CD4-positive, CD25-positive, alpha-beta regulatory T cell (primary cell): Measurements from ENCODE around the gene CNEP1R1. TPM values are rescaled to one million over a fixed set of nuclear protein-coding genes. Genes with fewer than 3 reads are reported as not detected.

Experiments used
- ATAC-seq, 2 donors: fragments of 150-1000 bp; cut with Tn5 transposase; one replicate each; pipeline ENCODE4 v1.10.0; 2021; ENCODE audit warnings: low read depth in 2 of 2, moderate number of reproducible peaks in 2 of 2, moderate library complexity in 1 of 2
- DNase-seq, 3 donors: peaks; one replicate each; pipeline versions ENCODE4 v3.0.0 to v3.0.0-alpha.2; 2012 to 2022; ENCODE audit warnings: mixed read lengths in 1 of 3
- H3K27ac ChIP-seq: one replicate; pipeline ENCODE4 v1.7.0; 2013; ENCODE audit warnings: mild to moderate bottlenecking, low read length; ENCODE audit not compliant: insufficient read depth, poor library complexity, severe bottlenecking
- H3K27me3 ChIP-seq: one replicate; pipeline ENCODE4 v1.7.0; 2013; ENCODE audit warnings: low read length; ENCODE audit not compliant: control insufficient read depth, insufficient read depth
- H3K36me3 ChIP-seq: one replicate; pipeline ENCODE4 v1.7.0; 2013; ENCODE audit warnings: mild to moderate bottlenecking, low read length, moderate library complexity; ENCODE audit not compliant: control insufficient read depth, insufficient read depth
- H3K4me1 ChIP-seq: 2 replicates; pipeline ENCODE4 v1.7.0; 2013; ENCODE audit warnings: mild to moderate bottlenecking, low read length; ENCODE audit not compliant: insufficient read depth, control insufficient read depth, poor library complexity, severe bottlenecking
- H3K4me3 ChIP-seq: one replicate; pipeline ENCODE4 v1.7.0; 2013; ENCODE audit warnings: low read depth, mild to moderate bottlenecking, low read length, moderate library complexity
- H3K9me3 ChIP-seq, 2 experiments: 1 replicate in 1 of 2; 2 replicates in 1 of 2; pipeline ENCODE4 v1.7.0; 2013; ENCODE audit warnings: low read length in 2 of 2, mild to moderate bottlenecking in 1 of 2, moderate library complexity in 1 of 2; ENCODE audit not compliant: control insufficient read depth in 2 of 2
- H3K27ac Mint-ChIP-seq, 3 donors: one replicate each; pipeline ENCODE4 v1.8.0; 2020 to 2022; ENCODE audit warnings: mild to moderate bottlenecking in 3 of 3, mixed read lengths in 3 of 3, moderate library complexity in 2 of 3
- H3K27me3 Mint-ChIP-seq: one replicate; pipeline ENCODE4 v1.8.0; 2022; ENCODE audit warnings: mild to moderate bottlenecking, mixed read lengths
- H3K36me3 Mint-ChIP-seq: one replicate; pipeline ENCODE4 v1.8.0; 2020; ENCODE audit warnings: mixed read lengths
- H3K4me1 Mint-ChIP-seq, 4 donors: one replicate each; pipeline ENCODE4 v1.8.0; 2020 to 2022; ENCODE audit warnings: mixed read lengths in 4 of 4, mild to moderate bottlenecking in 1 of 4
- H3K4me3 Mint-ChIP-seq, 4 donors: one replicate each; pipeline ENCODE4 v1.8.0; 2020 to 2022; ENCODE audit warnings: mild to moderate bottlenecking in 4 of 4, mixed read lengths in 4 of 4, moderate library complexity in 3 of 4
- H3K9me3 Mint-ChIP-seq, 7 donors: one replicate each; pipeline ENCODE4 v1.8.0; 2020 to 2022; ENCODE audit warnings: mixed read lengths in 7 of 7, mild to moderate bottlenecking in 3 of 7, moderate library complexity in 2 of 7
- polyA plus RNA-seq, 4 donors: library from polyadenylated mRNA; unstranded; fragments of 300-500 nt; fragmentation: Illumina TruSeq; gene quantifications; one replicate each; pipeline ENCODE4 v1.2.3, GENCODE V29; 2021
- total RNA-seq: library from RNA; stranded (reverse); gene quantifications from one replicate; pipeline ENCODE4 v1.2.3, GENCODE V29; 2022

CNEP1R1 gene
- total and polyA plus RNA-seq, 5 donors from 2014 or later, result 16.8 to 36.6 (median 21.6) TPM

- Mint-ChIP-seq H3K4me1 (peaks cover 13 to 46% (median 37%) of the 10 kb centered on the region in 4 donors), H3K36me3 (peaks cover 18% of the 10 kb centered on the region), H3K4me3 (peak within 1 kb of the TSS; percentile 88 to 96 (median 94)), H3K27me3 (peaks cover 10% of the 10 kb centered on the region), H3K9me3 (peaks cover 0 to 1% (median 0%) of the 10 kb centered on the region in 7 donors), H3K27ac (peak within 1 kb of the TSS; percentile 56 to 91 (median 88))
- Histone ChIP-seq H3K4me3 (peak within 1 kb of the TSS; percentile 84), H3K27ac (peak within 1 kb of the TSS; percentile 85), H3K36me3 (peaks cover 13% of the 10 kb centered on the region), H3K27me3 (no peaks in the 10 kb centered on the region), H3K9me3 (no peaks in the 10 kb centered on the region), H3K4me1 (peaks cover 22% of the 10 kb centered on the region)
- DNase-seq (peak; percentile 87 to 95 (median 91)), ATAC-seq (peak; percentile 75 to 81)
These were observed 40.8 kb downstream of the CNEP1R1 start, which contains the start of gene HEATR3 for GRCh38 chr16:50065624-50066481. TSS of gene HEATR3 (plus strand) at chr16:50065970. CDS start at chr16:50066132, 162 bp downstream.

GRCh38 chr16:50066482-50067289 lies 41.7 kb downstream of the CNEP1R1 start:
- Mint-ChIP-seq H3K27me3 (peaks cover 10% of the 10 kb centered on the region), H3K4me3 (peak overlapping the region; percentile 88 to 96 (median 94)), H3K27ac (peak overlapping the region in 2 of 3 donors; percentile 33 to 86), H3K4me1 (peaks cover 13 to 51% (median 41%) of the 10 kb centered on the region in 4 donors), H3K36me3 (peaks cover 23% of the 10 kb centered on the region), H3K9me3 (peaks cover 0 to 1% (median 0%) of the 10 kb centered on the region in 7 donors)
- Histone ChIP-seq H3K9me3 (no peaks in the 10 kb centered on the region), H3K27ac (peak overlapping the region; percentile 85), H3K27me3 (no peaks in the 10 kb centered on the region), H3K4me3 (peak overlapping the region; percentile 84), H3K4me1 (peaks cover 22% of the 10 kb centered on the region), H3K36me3 (peaks cover 19% of the 10 kb centered on the region)
- ATAC-seq, result no peak
- peak in 1 of 3 donors; percentile 22 for DNase-seq

- H3K4me3 ChIP-seq, result peak overlapping the region; percentile 84
- Mint-ChIP-seq H3K27ac (peak overlapping the region; percentile 5 to 85 (median 33)), H3K36me3 (peaks cover 26% of the 10 kb centered on the region), H3K4me1 (peaks cover 13 to 55% (median 45%) of the 10 kb centered on the region in 4 donors), H3K27me3 (peaks cover 5% of the 10 kb centered on the region), H3K9me3 (peaks cover 0 to 1% (median 0%) of the 10 kb centered on the region in 7 donors), H3K4me3 (peak overlapping the region; percentile 88 to 96 (median 94))
- DNase-seq, result peak; percentile 3 to 73 (median 40)
- no peaks in the 10 kb centered on the region for H3K27me3 ChIP-seq
- H3K27ac ChIP-seq, result no peak overlapping the region
- peaks cover 22% of the 10 kb centered on the region for H3K4me1 ChIP-seq
- peaks cover 20% of the 10 kb centered on the region for H3K36me3 ChIP-seq
- ATAC-seq, result peak; percentile 23 to 26
- H3K9me3 ChIP-seq, result no peaks in the 10 kb centered on the region
These were observed 42.3 kb downstream of the CNEP1R1 start for GRCh38 chr16:50067290-50067853.

GRCh38 chr16:50068550-50068949 lies 43.5 kb downstream of the CNEP1R1 start:
- peaks cover 5% of the 10 kb centered on the region for H3K27me3 Mint-ChIP-seq
- Histone ChIP-seq H3K4me3 (no peak overlapping the region), H3K27ac (no peak overlapping the region), H3K9me3 (no peaks in the 10 kb centered on the region), H3K4me1 (peaks cover 22% of the 10 kb centered on the region), H3K36me3 (peaks cover 23% of the 10 kb centered on the region), H3K27me3 (no peaks in the 10 kb centered on the region)
- H3K4me3 Mint-ChIP-seq, result peak overlapping the region; percentile 1 to 96 (median 91)
- ATAC-seq (no peak), DNase-seq (no peak)
- peaks cover 0 to 1% (median 0%) of the 10 kb centered on the region in 7 donors for H3K9me3 Mint-ChIP-seq
- H3K27ac Mint-ChIP-seq, result no peak overlapping the region
- peaks cover 20 to 66% (median 55%) of the 10 kb centered on the region in 4 donors for H3K4me1 Mint-ChIP-seq
- H3K36me3 Mint-ChIP-seq, result peaks cover 38% of the 10 kb centered on the region

GRCh38 chr16:50069060-50069459 lies 44.0 kb downstream of the CNEP1R1 start:
- no peak overlapping the region for H3K27ac ChIP-seq
- peaks cover 0 to 1% (median 0%) of the 10 kb centered on the region in 7 donors for H3K9me3 Mint-ChIP-seq
- H3K36me3 Mint-ChIP-seq, result peaks cover 38% of the 10 kb centered on the region
- ATAC-seq (no peak), DNase-seq (no peak)
- H3K27me3 ChIP-seq, result no peaks in the 10 kb centered on the region
- no peaks in the 10 kb centered on the region for H3K9me3 ChIP-seq
- peaks cover 22% of the 10 kb centered on the region for H3K4me1 ChIP-seq
- peaks cover 5% of the 10 kb centered on the region for H3K27me3 Mint-ChIP-seq
- H3K4me1 Mint-ChIP-seq, result peaks cover 23 to 72% (median 56%) of the 10 kb centered on the region in 4 donors
- H3K4me3 Mint-ChIP-seq, result peak overlapping the region in 3 of 4 donors; percentile 1 to 94 (median 24)
- H3K27ac Mint-ChIP-seq, result peak overlapping the region in 2 of 3 donors; percentile 38 to 41
- H3K4me3 ChIP-seq, result no peak overlapping the region
- H3K36me3 ChIP-seq, result peaks cover 23% of the 10 kb centered on the region

GRCh38 chr16:50071075-50071671 lies 46.1 kb downstream of the CNEP1R1 start:
- DNase-seq, result no peak
- peaks cover 22% of the 10 kb centered on the region for H3K4me1 ChIP-seq
- Mint-ChIP-seq H3K4me1 (peaks cover 22 to 69% (median 53%) of the 10 kb centered on the region in 4 donors), H3K36me3 (peaks cover 46% of the 10 kb centered on the region), H3K27ac (peak overlapping the region in 2 of 3 donors; percentile 28 to 33), H3K9me3 (peaks cover 0 to 2% (median 0%) of the 10 kb centered on the region in 7 donors), H3K4me3 (no peak overlapping the region), H3K27me3 (no peaks in the 10 kb centered on the region)
- H3K27ac ChIP-seq, result no peak overlapping the region
- H3K36me3 ChIP-seq, result peaks cover 30% of the 10 kb centered on the region
- ATAC-seq, result no peak
- no peaks in the 10 kb centered on the region for H3K9me3 ChIP-seq
- H3K4me3 ChIP-seq, result no peak overlapping the region
- no peaks in the 10 kb centered on the region for H3K27me3 ChIP-seq

- Mint-ChIP-seq H3K36me3 (peaks cover 45% of the 10 kb centered on the region), H3K4me3 (no peak overlapping the region), H3K27ac (peak overlapping the region in 2 of 3 donors; percentile 62 to 71), H3K4me1 (peaks cover 19 to 57% (median 43%) of the 10 kb centered on the region in 4 donors), H3K27me3 (no peaks in the 10 kb centered on the region), H3K9me3 (peaks cover 0 to 2% (median 0%) of the 10 kb centered on the region in 7 donors)
- no peaks in the 10 kb centered on the region for H3K9me3 ChIP-seq
- ATAC-seq (no peak), DNase-seq (peak in 1 of 3 donors; percentile 22)
- no peaks in the 10 kb centered on the region for H3K27me3 ChIP-seq
- no peak overlapping the region for H3K4me3 ChIP-seq
- H3K36me3 ChIP-seq, result peaks cover 40% of the 10 kb centered on the region
- H3K4me1 ChIP-seq, result peaks cover 7% of the 10 kb centered on the region
- H3K27ac ChIP-seq, result no peak overlapping the region
These were observed 47.7 kb downstream of the CNEP1R1 start for GRCh38 chr16:50072730-50073129.
